H9 (cell line): Measurements from ENCODE around the gene APBB2. TPM values are rescaled to one million over a fixed set of nuclear protein-coding genes. Genes with fewer than 3 reads are reported as not detected.

Source experiments
- DNase-seq: peaks from one replicate; pipeline ENCODE4 v3.0.0-alpha.2; 2017
- H2AFZ ChIP-seq: one replicate; pipeline ENCODE4 v1.6.1; 2013; ENCODE audit warnings: mild to moderate bottlenecking, low read length, control low read depth, moderate library complexity
- H2AK5ac ChIP-seq: 2 replicates; pipeline ENCODE4 v1.6.1; 2013; ENCODE audit warnings: low read length, control low read depth, mixed read lengths; ENCODE audit not compliant: insufficient read length
- H2BK120ac ChIP-seq: one replicate; pipeline ENCODE4 v1.6.1; 2013; ENCODE audit warnings: low read depth, mild to moderate bottlenecking, low read length, control low read depth, inconsistent platforms; ENCODE audit not compliant: poor library complexity, severe bottlenecking
- H2BK12ac ChIP-seq: 2 replicates; pipeline ENCODE4 v1.6.1; 2013; ENCODE audit warnings: low read length, control low read depth, mixed read lengths, low read depth; ENCODE audit not compliant: insufficient read length
- H2BK15ac ChIP-seq: 2 replicates; pipeline ENCODE4 v1.6.1; 2013; ENCODE audit warnings: low read depth, low read length, control low read depth
- H2BK20ac ChIP-seq: one replicate; pipeline ENCODE4 v1.6.1; 2013; ENCODE audit warnings: low read depth, mild to moderate bottlenecking, low read length, control low read depth, inconsistent platforms; ENCODE audit not compliant: poor library complexity, severe bottlenecking
- H2BK5ac ChIP-seq: 2 replicates; pipeline ENCODE4 v1.6.1; 2013; ENCODE audit warnings: low read length, control low read depth, mixed read lengths; ENCODE audit not compliant: insufficient read length
- H3K14ac ChIP-seq: 2 replicates; pipeline ENCODE4 v1.6.1; 2013; ENCODE audit warnings: low read length, control low read depth; ENCODE audit not compliant: insufficient read depth
- H3K18ac ChIP-seq: 2 replicates; pipeline ENCODE4 v1.6.1; 2013; ENCODE audit warnings: low read depth, mild to moderate bottlenecking, mixed read lengths, low read length, control low read depth; ENCODE audit not compliant: insufficient read length
- H3K23ac ChIP-seq: 2 replicates; pipeline ENCODE4 v1.6.1; 2013; ENCODE audit warnings: low read length, control low read depth, mixed read lengths, low read depth; ENCODE audit not compliant: insufficient read length
- H3K23me2 ChIP-seq: 2 replicates; pipeline ENCODE4 v1.6.1; 2013; ENCODE audit warnings: low read depth, mild to moderate bottlenecking, mixed read lengths, low read length, control low read depth; ENCODE audit not compliant: insufficient read length, poor library complexity, severe bottlenecking
- H3K27ac ChIP-seq: 2 replicates; pipeline ENCODE4 v1.5.1; 2013; ENCODE audit warnings: low read length, control low read depth, mixed read lengths, low read depth; ENCODE audit not compliant: insufficient read length
- H3K27me3 ChIP-seq: 2 replicates; pipeline ENCODE4 v1.6.1; 2013; ENCODE audit warnings: low read length, control low read depth, inconsistent platforms; ENCODE audit not compliant: insufficient read depth
- H3K4ac ChIP-seq: 2 replicates; pipeline ENCODE4 v1.6.1; 2013; ENCODE audit warnings: low read depth, mild to moderate bottlenecking, control low read depth, inconsistent platforms, low read length, moderate library complexity
- H3K4me1 ChIP-seq: 2 replicates; pipeline ENCODE4 v1.6.1; 2013; ENCODE audit warnings: low read length, control low read depth, inconsistent platforms; ENCODE audit not compliant: insufficient read depth
- H3K4me2 ChIP-seq: 2 replicates; pipeline ENCODE4 v1.6.1; 2013; ENCODE audit warnings: low read length, control low read depth, mixed read lengths; ENCODE audit not compliant: insufficient read length, insufficient read depth
- H3K56ac ChIP-seq: 2 replicates; pipeline ENCODE4 v1.6.1; 2013; ENCODE audit warnings: low read depth, mild to moderate bottlenecking, mixed read lengths, low read length, control low read depth; ENCODE audit not compliant: insufficient read length
- H3K79me1 ChIP-seq: 2 replicates; pipeline ENCODE4 v1.6.1; 2013; ENCODE audit warnings: low read depth, mild to moderate bottlenecking, moderate library complexity, low read length, control low read depth, inconsistent platforms; ENCODE audit not compliant: insufficient read depth, poor library complexity, severe bottlenecking
- H3K79me2 ChIP-seq: 2 replicates; pipeline ENCODE4 v1.6.1; 2013; ENCODE audit warnings: low read length, control low read depth, inconsistent platforms; ENCODE audit not compliant: insufficient read depth
- H3K9ac ChIP-seq: 2 replicates; pipeline ENCODE4 v1.6.1; 2013; ENCODE audit warnings: low read length, control low read depth, mixed read lengths; ENCODE audit not compliant: insufficient read length; ENCODE audit errors: extremely low read depth
- H3K9me3 ChIP-seq: one replicate; pipeline ENCODE4 v1.6.1; 2013; ENCODE audit warnings: low read depth, low read length, inconsistent platforms; ENCODE audit not compliant: control insufficient read depth
- H3T11ph ChIP-seq: one replicate; pipeline ENCODE4 v1.6.1; 2013; ENCODE audit warnings: mild to moderate bottlenecking, low read length, control low read depth, inconsistent platforms
- H4K20me1 ChIP-seq: one replicate; pipeline ENCODE4 v1.6.1; 2013; ENCODE audit not compliant: control insufficient read depth, insufficient read length, insufficient read depth
- H4K5ac ChIP-seq: 2 replicates; pipeline ENCODE4 v1.6.1; 2013; ENCODE audit warnings: low read depth, mild to moderate bottlenecking, mixed read lengths, low read length, control low read depth; ENCODE audit not compliant: insufficient read length
- H4K8ac ChIP-seq: replicated peaks from 2 replicates; pipeline ENCODE4 v1.6.1; 2013; ENCODE audit warnings: low read length, control low read depth, mixed read lengths, low read depth; ENCODE audit not compliant: insufficient read length
- H4K91ac ChIP-seq: 2 replicates; pipeline ENCODE4 v1.6.1; 2013; ENCODE audit warnings: low read depth, mild to moderate bottlenecking, moderate library complexity, mixed read lengths, low read length, control low read depth; ENCODE audit not compliant: insufficient read length
- H3K27ac Mint-ChIP-seq, 3 experiments: 2 replicates in 2 of 3; 3 replicates in 1 of 3; pipeline ENCODE4 v1.8.0; 2020 to 2021; ENCODE audit warnings: mixed read lengths in 3 of 3, mild to moderate bottlenecking in 1 of 3, moderate library complexity in 1 of 3
- H3K27me3 Mint-ChIP-seq: 2 replicates; pipeline ENCODE4 v1.8.0; 2021; ENCODE audit warnings: low read depth, mild to moderate bottlenecking, moderate library complexity, mixed read lengths
- H3K36me3 Mint-ChIP-seq, 3 experiments: 2 replicates in 2 of 3; 3 replicates in 1 of 3; pipeline ENCODE4 v1.8.0; 2020 to 2021; ENCODE audit warnings: low read depth in 3 of 3, mixed read lengths in 3 of 3; ENCODE audit not compliant: insufficient read depth in 1 of 3
- H3K4me1 Mint-ChIP-seq, 2 experiments: 2 replicates each; pipeline ENCODE4 v1.8.0; 2020; ENCODE audit warnings: mixed read lengths in 2 of 2
- H3K4me3 Mint-ChIP-seq, 2 experiments: 2 replicates in 1 of 2; 3 replicates in 1 of 2; pipeline ENCODE4 v1.8.0; 2020 to 2021; ENCODE audit warnings: mild to moderate bottlenecking in 2 of 2, mixed read lengths in 2 of 2, moderate library complexity in 1 of 2
- H3K9me3 Mint-ChIP-seq, 2 experiments: 2 replicates in 1 of 2; 3 replicates in 1 of 2; pipeline ENCODE4 v1.8.0; 2020; ENCODE audit warnings: mild to moderate bottlenecking in 2 of 2, mixed read lengths in 2 of 2, moderate library complexity in 1 of 2
- WGBS: extraction: QIAGEN DNeasy Blood & Tissue Kit; methylation state at CpG from one replicate; pipeline ENCODE4 v1.1.7; 2013; ENCODE audit warnings: missing lambda C conversion rate, low lambda C conversion rate, mixed read lengths; ENCODE audit not compliant: insufficient read length; ENCODE audit errors: extremely low coverage; 5-methylcytosine and 5-hydroxymethylcytosine counted together
- total RNA-seq: library from RNA; stranded (reverse); gene quantifications from 2 replicates; pipeline ENCODE4 v1.2.1, GENCODE V29; 2021
- TF ChIP-seq, protein P1 (sequence below): fragments of 200-600 bp; sonication (generic); conservative IDR thresholded peaks from 3 replicates; pipeline ENCODE4 v1.8.0; 2021; ENCODE audit warnings: antibody characterized with exemption, mild to moderate bottlenecking

Gene APBB2
- total RNA-seq, 1 experiment from 2014 or later: 39.6 TPM

DNA sequence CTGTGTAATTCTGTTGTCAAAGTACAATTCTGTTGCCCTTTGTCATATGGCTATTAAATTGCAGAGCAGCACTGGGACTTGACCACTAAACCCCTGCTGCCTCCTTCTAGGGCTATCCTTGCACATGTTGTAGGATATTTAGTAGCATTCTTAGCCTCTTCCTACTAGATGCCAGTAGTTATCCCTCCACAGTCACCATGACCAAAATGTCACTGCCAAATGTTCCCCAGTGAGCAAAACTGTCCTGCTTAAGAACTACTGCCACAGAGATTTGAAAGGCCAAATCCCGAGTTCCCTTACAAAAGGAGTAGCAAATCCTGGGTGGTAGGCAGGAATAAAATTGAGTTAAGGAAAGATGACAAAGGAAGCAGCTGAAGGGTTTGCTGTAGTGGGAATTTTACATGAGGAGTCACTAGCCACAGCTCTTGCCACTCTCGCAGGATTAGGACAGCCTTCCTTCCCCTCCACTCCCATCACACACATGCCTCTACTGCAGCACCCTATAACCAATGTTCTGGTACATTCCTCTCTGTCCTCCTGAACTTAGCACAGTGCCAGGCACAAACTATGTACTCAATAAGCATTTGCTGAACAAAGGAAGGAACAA, 8.4 kb downstream of the APBB2 start:
- H3K23me2 ChIP-seq: no peaks in the 10 kb centered on the region
- no peak overlapping the region for H3K14ac ChIP-seq
- H3K4ac ChIP-seq: no peak overlapping the region
- no peak overlapping the region for H4K5ac ChIP-seq
- no peak overlapping the region for H2AK5ac ChIP-seq
- Mint-ChIP-seq H3K27ac (no peak overlapping the region), H3K4me3 (no peak overlapping the region), H3K27me3 (no peaks in the 10 kb centered on the region), H3K4me1 (peaks cover 25 to 34% of the 10 kb centered on the region in 2 experiments), H3K36me3 (no peaks in the 10 kb centered on the region; a peak in 1 of 7 replicates), H3K9me3 (no peaks in the 10 kb centered on the region; a peak in 1 of 5 replicates)
- no peak overlapping the region for H3K4me2 ChIP-seq
- H3K4me1 ChIP-seq: peaks cover 2% of the 10 kb centered on the region; the same call in 1 of the 2 replicates
- no peak overlapping the region for H2BK5ac ChIP-seq
- peaks cover 3% of the 10 kb centered on the region for H3K79me1 ChIP-seq
- TF ChIP-seq, protein P1, sequence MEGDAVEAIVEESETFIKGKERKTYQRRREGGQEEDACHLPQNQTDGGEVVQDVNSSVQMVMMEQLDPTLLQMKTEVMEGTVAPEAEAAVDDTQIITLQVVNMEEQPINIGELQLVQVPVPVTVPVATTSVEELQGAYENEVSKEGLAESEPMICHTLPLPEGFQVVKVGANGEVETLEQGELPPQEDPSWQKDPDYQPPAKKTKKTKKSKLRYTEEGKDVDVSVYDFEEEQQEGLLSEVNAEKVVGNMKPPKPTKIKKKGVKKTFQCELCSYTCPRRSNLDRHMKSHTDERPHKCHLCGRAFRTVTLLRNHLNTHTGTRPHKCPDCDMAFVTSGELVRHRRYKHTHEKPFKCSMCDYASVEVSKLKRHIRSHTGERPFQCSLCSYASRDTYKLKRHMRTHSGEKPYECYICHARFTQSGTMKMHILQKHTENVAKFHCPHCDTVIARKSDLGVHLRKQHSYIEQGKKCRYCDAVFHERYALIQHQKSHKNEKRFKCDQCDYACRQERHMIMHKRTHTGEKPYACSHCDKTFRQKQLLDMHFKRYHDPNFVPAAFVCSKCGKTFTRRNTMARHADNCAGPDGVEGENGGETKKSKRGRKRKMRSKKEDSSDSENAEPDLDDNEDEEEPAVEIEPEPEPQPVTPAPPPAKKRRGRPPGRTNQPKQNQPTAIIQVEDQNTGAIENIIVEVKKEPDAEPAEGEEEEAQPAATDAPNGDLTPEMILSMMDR: no peak
- no peak overlapping the region for H2BK15ac ChIP-seq
- DNase-seq: no peak
- H2AFZ ChIP-seq: no peak overlapping the region
- H2BK20ac ChIP-seq: no peak overlapping the region
- no peak overlapping the region for H3K9ac ChIP-seq
- H4K20me1 ChIP-seq: no peaks in the 10 kb centered on the region
- H3K9me3 ChIP-seq: no peaks in the 10 kb centered on the region
- H2BK12ac ChIP-seq: no peak overlapping the region
- no peak overlapping the region for H2BK120ac ChIP-seq
- no peak overlapping the region for H4K91ac ChIP-seq
- H3K27me3 ChIP-seq: no peaks in the 10 kb centered on the region
- no peak overlapping the region for H4K8ac ChIP-seq
- no peak overlapping the region for H3K23ac ChIP-seq
- WGBS: no CpG with 5 or more reads among the region's 2 CpGs
- H3T11ph ChIP-seq: no peak overlapping the region
- H3K18ac ChIP-seq: no peak overlapping the region
- H3K79me2 ChIP-seq: no peaks in the 10 kb centered on the region; the same call in 1 of the 2 replicates
- H3K56ac ChIP-seq: no peak overlapping the region
- H3K27ac ChIP-seq: no peak overlapping the region
